Smooth muscle cell (in vitro differentiated cells): ENCODE results near the gene PCDHGC3. TPM values are rescaled to one million over a fixed set of nuclear protein-coding genes. Genes with fewer than 3 reads are reported as not detected.

Experiments
- DNase-seq: peaks from one replicate; lab custom pipeline; 2025; ENCODE audit not compliant: unreplicated experiment; lab: John Stamatoyannopoulos, UW
- H2AFZ ChIP-seq: fragments of 200-600 bp; sonication (generic); 2 replicates; pipeline ENCODE4 v1.6.0; 2016; ENCODE audit warnings: antibody characterized with exemption, low read depth, mild to moderate bottlenecking
- H3F3A ChIP-seq: fragments of 200-600 bp; sonication (generic); 2 replicates; pipeline ENCODE4 v1.6.0; 2017; ENCODE audit warnings: antibody characterized with exemption, low read depth
- H3K27ac ChIP-seq: fragments of 200-600 bp; sonication (generic); 2 replicates; pipeline ENCODE4 v1.5.1; 2016; ENCODE audit warnings: low read depth, mild to moderate bottlenecking
- H3K27me3 ChIP-seq: fragments of 200-600 bp; sonication (generic); 2 replicates; pipeline ENCODE4 v1.6.1; 2016; ENCODE audit warnings: low read depth, mild to moderate bottlenecking
- H3K36me3 ChIP-seq: fragments of 200-600 bp; sonication (generic); 2 replicates; pipeline ENCODE4 v1.5.1; 2016; ENCODE audit warnings: low read depth
- H3K4me1 ChIP-seq: fragments of 200-600 bp; sonication (generic); 2 replicates; pipeline ENCODE4 v1.5.1; 2016; ENCODE audit warnings: low read depth
- H3K4me2 ChIP-seq: fragments of 200-600 bp; sonication (generic); 2 replicates; pipeline ENCODE4 v1.6.0; 2016; ENCODE audit warnings: mild to moderate bottlenecking
- H3K4me3 ChIP-seq: fragments of 200-600 bp; sonication (generic); 2 replicates; pipeline ENCODE4 v1.5.1; 2016; ENCODE audit warnings: mild to moderate bottlenecking
- H3K79me2 ChIP-seq: fragments of 200-600 bp; sonication (generic); 2 replicates; pipeline ENCODE4 v1.6.0; 2016; ENCODE audit warnings: low read depth, mild to moderate bottlenecking
- H3K9ac ChIP-seq: fragments of 200-600 bp; sonication (generic); 2 replicates; pipeline ENCODE4 v1.6.0; 2016; ENCODE audit warnings: low read depth
- H3K9me3 ChIP-seq: fragments of 200-600 bp; sonication (generic); replicated peaks from 2 replicates; pipeline ENCODE4 v1.5.1; 2016; ENCODE audit warnings: low read depth
- H4K20me1 ChIP-seq: fragments of 200-600 bp; sonication (generic); 2 replicates; pipeline ENCODE4 v1.6.0; 2016; ENCODE audit warnings: low read depth
- CTCF ChIP-seq: fragments of 200-600 bp; sonication (generic); IDR thresholded peaks from 2 replicates; pipeline ENCODE4 v1.5.1; 2017; ENCODE audit warnings: borderline replicate concordance, mild to moderate bottlenecking, antibody characterized with exemption; ENCODE audit not compliant: insufficient read depth, poor library complexity, severe bottlenecking
- WGBS: methylation state at CpG from one replicate; pipeline ENCODE4 v1.1.7; 2016; ENCODE audit warnings: low lambda C conversion rate; 5-methylcytosine and 5-hydroxymethylcytosine counted together
- polyA plus RNA-seq: library from polyadenylated mRNA; unstranded; fragments of >200 nt; fragmentation: Nextera tagmentation; extraction: Ambion mirVana; gene quantifications from 2 replicates; pipeline ENCODE4 v1.2.1, GENCODE V29; 2016
- total RNA-seq: library from RNA; depleted of rRNA; stranded (reverse); fragments of >200 nt; gene quantifications from 2 replicates; pipeline ENCODE4 v1.2.3, GENCODE V29; 2014

The PCDHGC3 gene
- total and polyA plus RNA-seq, 2 experiments from 2014 or later: 50.3 to 111 TPM

GRCh38 chr5:141508440-141508797 lies 32.7 kb downstream of the PCDHGC3 start:
- no peak for DNase-seq
- Histone ChIP-seq H3K4me3 (peak overlapping the region; percentile 33), H3K9ac (peak overlapping the region; percentile 60), H3K27me3 (no peaks in the 10 kb centered on the region), H3K4me2 (peak overlapping the region; percentile 82), H3K9me3 (no peaks in the 10 kb centered on the region), H3K36me3 (peaks cover 3% of the 10 kb centered on the region), H4K20me1 (no peaks in the 10 kb centered on the region), H3F3A (peaks cover 46% of the 10 kb centered on the region), H3K4me1 (peaks cover 28% of the 10 kb centered on the region), H3K27ac (peak overlapping the region; percentile 90), H3K79me2 (peaks cover 7% of the 10 kb centered on the region), H2AFZ (no peak overlapping the region)
- WGBS: 4% methylated on average over 7 of the region's 9 CpGs
- no peak for TF ChIP-seq CTCF

- Histone ChIP-seq H2AFZ (no peak overlapping the region), H3K27me3 (no peaks in the 10 kb centered on the region), H3K9me3 (no peaks in the 10 kb centered on the region), H3F3A (peaks cover 46% of the 10 kb centered on the region), H3K79me2 (peaks cover 2% of the 10 kb centered on the region), H4K20me1 (no peaks in the 10 kb centered on the region), H3K27ac (peak overlapping the region; percentile 90), H3K36me3 (peaks cover 3% of the 10 kb centered on the region), H3K4me1 (peaks cover 28% of the 10 kb centered on the region), H3K4me3 (peak overlapping the region; percentile 33), H3K4me2 (peak overlapping the region; percentile 82), H3K9ac (peak overlapping the region; percentile 60)
- WGBS: 9% methylated on average over 15 of the region's 23 CpGs
- peak; percentile 77 for DNase-seq
- no peak for TF ChIP-seq CTCF
These were observed 33.2 kb downstream of the PCDHGC3 start for GRCh38 chr5:141508798-141509611.

GRCh38 chr5:141510160-141510559 lies 34.4 kb downstream of the PCDHGC3 start:
- Histone ChIP-seq H3K9me3 (no peaks in the 10 kb centered on the region), H3K79me2 (no peaks in the 10 kb centered on the region), H3K27me3 (no peaks in the 10 kb centered on the region), H3K4me1 (peaks cover 40% of the 10 kb centered on the region), H3K4me3 (no peak overlapping the region), H2AFZ (no peak overlapping the region), H3F3A (peaks cover 56% of the 10 kb centered on the region), H4K20me1 (no peaks in the 10 kb centered on the region), H3K9ac (no peak overlapping the region), H3K36me3 (peaks cover 3% of the 10 kb centered on the region), H3K4me2 (no peak overlapping the region), H3K27ac (peak overlapping the region; percentile 90)
- no peak for DNase-seq
- no peak for TF ChIP-seq CTCF
- WGBS: 98% methylated on average over 9 of the region's 9 CpGs
